Astrocyte of the spinal cord (primary cell): ENCODE data around the gene EBF4.
"Not testable (repeated sequence)": the region's sequence is repeated elsewhere in the genome, so short reads cannot be mapped to it uniquely, and the experiment has no call there.

Experiments used
- DNase-seq: peaks from one replicate; pipeline ENCODE4 v3.0.0; 2011; ENCODE audit warnings: low read depth, low spot score
- H3K4me3 ChIP-seq: 2 replicates; pipeline ENCODE4 v1.5.1; 2011; ENCODE audit warnings: low read depth, mild to moderate bottlenecking, low read length, moderate library complexity
- CTCF ChIP-seq: IDR thresholded peaks from 2 replicates; pipeline ENCODE4 v1.5.1; 2012; ENCODE audit warnings: low read depth, mild to moderate bottlenecking, low read length, inconsistent platforms
- in situ Hi-C: cut with HindIII; loops from 2 replicates; pipeline ENCODE4 v1.10.0; 2017; ENCODE audit warnings: low sequenced_read_pairs

EBF4 gene

GRCh38 chr20:2801286-2801728, 108.7 kb downstream of the EBF4 start:
- in situ Hi-C loops = no loop called here
- no peak for TF ChIP-seq CTCF
- H3K4me3 ChIP-seq = no peak overlapping the region
- no peak for DNase-seq

- no peak for DNase-seq
- H3K4me3 ChIP-seq = no peak overlapping the region
- no peak for TF ChIP-seq CTCF
- in situ Hi-C loops = no loop called here
These were observed 111.7 kb downstream of the EBF4 start for GRCh38 chr20:2804041-2804828.

GRCh38 chr20:2804852-2805688, 112.5 kb downstream of the EBF4 start:
- in situ Hi-C loops = no loop called here
- H3K4me3 ChIP-seq = no peak overlapping the region
- no peak for DNase-seq
- no peak for TF ChIP-seq CTCF

- in situ Hi-C loops = no loop called here
- TF ChIP-seq CTCF = no peak
- H3K4me3 ChIP-seq = no peak overlapping the region
- no peak for DNase-seq
These were observed 113.2 kb downstream of the EBF4 start for GRCh38 chr20:2805689-2806350.

- no peak for DNase-seq
- no peak overlapping the region for H3K4me3 ChIP-seq
- in situ Hi-C loops = no loop called here
- TF ChIP-seq CTCF = no peak
These were observed 113.7 kb downstream of the EBF4 start for GRCh38 chr20:2806351-2806701.

GRCh38 chr20:2807019-2807418, 114.4 kb downstream of the EBF4 start:
- TF ChIP-seq CTCF = no peak
- no peak for DNase-seq
- H3K4me3 ChIP-seq = no peak overlapping the region
- in situ Hi-C loops = no loop called here

GRCh38 chr20:2807929-2808328, 115.3 kb downstream of the EBF4 start:
- in situ Hi-C loops, H3K4me3 ChIP-seq, DNase-seq: not testable (repeated sequence)
